K562 (cell line): Measurements from ENCODE around the gene PRKAR2B. TPM values are rescaled to one million over a fixed set of nuclear protein-coding genes. Genes with fewer than 3 reads are reported as not detected.

Experiments
- ATF6 ChIP-seq: sonication (generic); formaldehyde crosslinking; IDR thresholded peaks from 2 replicates; pipeline ENCODE4 v1.4.0; 2020; ENCODE audit warnings: mild to moderate bottlenecking, missing genetic modification reagents
- CAMTA2 ChIP-seq: fragments of 250-450 bp; sonication (Bioruptor Pico); conservative IDR thresholded peaks from 2 replicates; pipeline ENCODE4 v1.5.1; 2022
- CREBBP ChIP-seq: IDR thresholded peaks from one replicate; pipeline ENCODE4 v1.6.1; 2012; ENCODE audit warnings: low read depth, mild to moderate bottlenecking, control low read depth, inconsistent platforms, low read length
- ELF1 ChIP-seq: fragments of 200-800 bp; sonication (Bioruptor generic); IDR thresholded peaks from 2 replicates; pipeline ENCODE4 v1.6.1; 2016; ENCODE audit warnings: missing genetic modification characterization, missing compliant biosample characterization
- FOXP4 ChIP-seq: sonication (generic); formaldehyde crosslinking; IDR thresholded peaks from 2 replicates; pipeline ENCODE4 v1.8.0; 2022; ENCODE audit warnings: mild to moderate bottlenecking, missing genetic modification reagents, borderline replicate concordance
- KLF6 ChIP-seq: fragments of 250-450 bp; sonication (Bioruptor Pico); IDR thresholded peaks from 2 replicates; pipeline ENCODE4 v1.4.0; 2020; ENCODE audit warnings: mild to moderate bottlenecking, moderate library complexity, borderline replicate concordance
- MAZ ChIP-seq, 2 experiments: fragments of 450-650 bp in 1 of 2; sonication (generic) in 1 of 2; formaldehyde crosslinking; IDR thresholded peaks in 1 of 2; conservative IDR thresholded peaks in 1 of 2; 2 replicates each; pipeline versions ENCODE4 v1.4.0 to v1.5.0; 2020; ENCODE audit warnings: mild to moderate bottlenecking in 1 of 2, missing genetic modification reagents in 1 of 2
- MCM3 ChIP-seq: fragments of 450-650 bp; IDR thresholded peaks from 2 replicates; pipeline ENCODE4 v1.6.1; 2016
- PKNOX1 ChIP-seq: fragments of 450-650 bp; IDR thresholded peaks from 2 replicates; pipeline ENCODE4 v1.6.1; 2016
- PTBP1 ChIP-seq: fragments of 200-400 bp; formaldehyde crosslinking; IDR thresholded peaks from 2 replicates; pipeline ENCODE4 v1.6.1; 2017; ENCODE audit warnings: low read depth, low read length
- RBFOX2 ChIP-seq: fragments of 200-400 bp; formaldehyde crosslinking; IDR thresholded peaks from 2 replicates; pipeline ENCODE4 v1.6.1; 2017; ENCODE audit warnings: low read depth, mild to moderate bottlenecking, low read length, moderate library complexity
- RCOR1 ChIP-seq, 2 experiments: IDR thresholded peaks; 2 replicates each; pipeline ENCODE4 v1.6.1; 2012; ENCODE audit warnings: low read depth in 2 of 2, low read length in 2 of 2, borderline replicate concordance in 1 of 2, improper control_type of control experiment in 1 of 2
- SMAD1 ChIP-seq: fragments of 150-350 bp; IDR thresholded peaks from 2 replicates; pipeline ENCODE4 v1.6.1; 2014; ENCODE audit warnings: low read length, low read depth; ENCODE audit not compliant: partially characterized antibody
- SPI1 ChIP-seq: IDR thresholded peaks from 2 replicates; pipeline ENCODE4 v1.6.1; 2011; ENCODE audit warnings: low read depth, low read length, control low read depth, borderline replicate concordance
- TAF9B ChIP-seq: fragments of 450-650 bp; IDR thresholded peaks from 2 replicates; pipeline ENCODE4 v1.6.1; 2018; ENCODE audit warnings: mild to moderate bottlenecking; ENCODE audit not compliant: partially characterized antibody
- THRAP3 ChIP-seq: fragments of 450-650 bp; IDR thresholded peaks from 2 replicates; pipeline ENCODE4 v1.6.1; 2016; ENCODE audit warnings: mild to moderate bottlenecking, inconsistent platforms, borderline replicate concordance
- ZC3H11A ChIP-seq: IDR thresholded peaks from 2 replicates; pipeline ENCODE4 v1.6.1; 2012; ENCODE audit warnings: low read depth, low read length, improper control_type of control experiment
- ZNF280A ChIP-seq: fragments of 450-650 bp; IDR thresholded peaks from 2 replicates; pipeline ENCODE4 v1.6.1; 2018; ENCODE audit warnings: mild to moderate bottlenecking, low read depth; ENCODE audit not compliant: partially characterized antibody
- ZNF445 ChIP-seq: fragments of 250-450 bp; sonication (Bioruptor Pico); IDR thresholded peaks from 2 replicates; pipeline ENCODE4 v1.4.0; 2020; ENCODE audit warnings: low read depth, mild to moderate bottlenecking, moderate library complexity
- ZNF551 ChIP-seq: fragments of 250-450 bp; sonication (Bioruptor Pico); IDR thresholded peaks from 2 replicates; pipeline ENCODE4 v1.5.0; 2021; ENCODE audit warnings: mild to moderate bottlenecking, moderate library complexity
- ZNF584 ChIP-seq: fragments of 200-800 bp; sonication (Bioruptor generic); IDR thresholded peaks from 2 replicates; pipeline ENCODE4 v1.6.1; 2016; ENCODE audit warnings: low read depth, mild to moderate bottlenecking, missing genetic modification characterization, missing compliant biosample characterization
- ZZZ3 ChIP-seq: fragments of 450-650 bp; IDR thresholded peaks from 2 replicates; pipeline ENCODE4 v1.6.1; 2016; ENCODE audit warnings: antibody characterized with exemption, mild to moderate bottlenecking, moderate library complexity
- polyA plus RNA-seq, 8 experiments: library from polyadenylated mRNA; depleted of rRNA in 4 of 8; stranded (reverse) in 5 of 8; unstranded in 3 of 8; fragments of >200 nt; fragmentation: Nextera tagmentation in 2 of 8; fragmentation: Illumina TruSeq in 1 of 8; extraction: Ambion mirVana in 2 of 8; extraction: Trizol in 1 of 8; gene quantifications; 2 replicates each; pipeline versions ENCODE4 v1.2.1 to v1.2.3, GENCODE V29; 2011 to 2014; ENCODE audit warnings: inconsistent platforms in 1 of 8, missing spikeins in 1 of 8
- total RNA-seq, 7 experiments: library from RNA; depleted of rRNA in 6 of 7; stranded (reverse); fragments of >200 nt in 6 of 7; fragmentation: Illumina TruSeq in 2 of 7; extraction: Trizol in 2 of 7; gene quantifications; 2 replicates each; pipeline versions ENCODE4 v1.2.1 to v1.2.3, GENCODE V29; 2011 to 2021; ENCODE audit warnings: low replicate concordance in 1 of 7

Gene PRKAR2B
- total and polyA plus RNA-seq, 9 of the 15 experiments (the other 6 are each of a cell fraction or from before 2014, with no cell fraction given), result 59.0 to 173 (median 129) TPM

GRCh38 chr7:107016312-107016711, 28.2 kb upstream of the PRKAR2B start (continued):
- TF ChIP-seq ATF6 (CRISPR knock-in tag) (no peak), TAF9B (no peak), ZNF445 (CRISPR knock-in tag) (no peak; the same call in 1 of the 2 replicates), RCOR1 (IDR thresholded peaks at IDR 0.05; ENCODE audit: borderline replicate concordance in 1 of 2, low read depth in 2 of 2, low read length in 2 of 2) (peak in 1 of 2 experiments; percentile 69; a peak in 2 of 4 replicates), FOXP4 (CRISPR knock-in tag) (no peak), ZC3H11A (no peak), ZNF551 (no peak), PKNOX1 (no peak), ZNF280A (no peak), RBFOX2 (no peak), MCM3 (no peak), CREBBP (no peak), CAMTA2 (CRISPR knock-in tag) (no peak), ZZZ3 (no peak), ZNF584 (CRISPR knock-in tag) (no peak), THRAP3 (no peak), SPI1 (no peak), PTBP1 (no peak), SMAD1 (no peak), ELF1 (tag) (no peak), KLF6 (no peak), MAZ (CRISPR knock-in tag; conservative IDR thresholded peaks at IDR 0.05 in 1 of 2, IDR thresholded peaks at IDR 0.05 in 1 of 2) (no peak)
